ENCODE results near the gene ZNF385B. TPM values are rescaled to one million over a fixed set of nuclear protein-coding genes. Genes with fewer than 3 reads are reported as not detected.
"Not testable (repeated sequence)": the region's sequence is repeated elsewhere in the genome, so short reads cannot be mapped to it uniquely, and the experiment has no call there.

Gene ZNF385B
- total and polyA plus RNA-seq, 8 donors: 4.6 to 51.3 (median 6.1) TPM

DNA sequence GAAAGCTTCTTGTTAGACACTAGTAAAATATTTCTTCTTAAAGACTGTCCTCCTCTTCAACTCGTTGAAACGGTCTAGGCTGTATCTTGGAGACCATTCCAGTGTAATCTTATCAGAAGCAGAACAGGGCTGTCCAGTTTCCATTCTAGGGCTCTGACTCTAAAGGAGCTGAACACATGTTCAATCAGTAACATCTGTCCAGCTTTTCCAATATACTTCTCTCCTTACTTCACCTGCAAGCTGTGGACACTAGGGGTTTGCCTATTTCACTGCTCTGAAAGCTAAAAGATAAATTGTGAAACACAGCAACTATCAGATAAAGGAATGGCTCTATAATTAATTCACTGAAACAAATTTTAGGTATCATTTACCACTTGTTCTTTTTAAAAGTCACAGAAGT lies 73.8 kb downstream of the ZNF385B start:
- TF ChIP-seq CTCF (IDR thresholded peaks at IDR 0.05): no peak
- no peak for ATAC-seq

DNA sequence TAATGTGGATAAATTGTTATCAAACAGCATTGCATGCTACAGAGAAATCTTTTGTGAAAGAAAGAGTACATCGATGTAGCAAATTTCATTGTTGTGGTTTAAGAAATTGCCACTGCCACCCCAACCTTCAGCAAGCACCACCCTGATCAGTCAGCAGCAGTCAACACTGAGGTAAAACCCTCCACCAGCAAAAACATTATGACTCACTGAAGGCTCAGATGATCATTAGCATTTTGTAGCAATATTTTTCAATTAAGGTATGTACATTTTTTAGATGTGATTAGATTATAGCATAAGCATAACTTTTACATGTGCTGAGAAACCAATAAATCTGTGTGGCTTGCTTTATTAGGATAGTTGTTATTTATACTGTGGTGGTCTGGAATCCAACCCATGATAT lies 75.5 kb downstream of the ZNF385B start:
- intact Hi-C loops (cut with DNase I): no loop called here
- Histone ChIP-seq H3K9me3 (peaks cover 0 to 6% of the 10 kb centered on the region in 2 donors), H3K36me3 (no peaks in the 10 kb centered on the region), H3K27ac (no peak overlapping the region), H3K4me1 (no peaks in the 10 kb centered on the region), H3K4me3 (no peak overlapping the region), H3K27me3 (no peaks in the 10 kb centered on the region)
- ATAC-seq (no peak), DNase-seq (no peak)
- no peak for TF ChIP-seq CTCF (IDR thresholded peaks at IDR 0.05)

More for the DNA sequence above, 73.8 kb downstream of the ZNF385B start:
- no peak for DNase-seq
- H3K27ac ChIP-seq: no peak overlapping the region
- intact Hi-C loops (cut with DNase I): no loop called here
- no peaks in the 10 kb centered on the region for H3K4me1 ChIP-seq
- H3K9me3 ChIP-seq: peaks cover 0 to 4% of the 10 kb centered on the region in 2 donors
- H3K4me3 ChIP-seq: no peak overlapping the region
- no peaks in the 10 kb centered on the region for H3K36me3 ChIP-seq
- H3K27me3 ChIP-seq: no peaks in the 10 kb centered on the region

GRCh38 chr2:179782346-179782745 lies 79.1 kb downstream of the ZNF385B start:
- DNase-seq; ATAC-seq; intact Hi-C loops (cut with DNase I); H3K4me3 ChIP-seq; H3K9me3 ChIP-seq; H3K36me3 ChIP-seq; H3K27ac ChIP-seq; H3K27me3 ChIP-seq; H3K4me1 ChIP-seq: not testable (repeated sequence)

DNA sequence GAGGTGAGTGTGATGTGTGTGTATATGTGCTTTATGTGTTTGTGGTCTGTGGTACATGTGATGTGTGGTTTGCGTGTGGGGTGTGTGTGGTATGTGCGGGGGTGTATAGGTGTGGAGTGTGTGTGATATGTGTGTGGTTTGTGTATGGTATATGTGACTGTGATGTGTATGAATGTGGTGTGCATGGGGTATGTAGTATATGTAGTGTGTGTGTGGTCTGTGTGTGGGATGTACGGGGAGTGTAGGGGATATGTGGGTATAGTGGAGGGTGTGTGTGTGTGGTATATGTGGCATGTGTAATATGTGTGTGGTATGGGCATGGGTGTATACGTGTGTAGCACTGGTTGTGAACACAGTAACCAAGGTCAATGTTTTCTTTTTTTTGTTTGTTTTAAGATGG lies 87.4 kb downstream of the ZNF385B start:
- intact Hi-C loops (cut with DNase I): no loop called here
- Histone ChIP-seq H3K4me1 (no peaks in the 10 kb centered on the region), H3K9me3 (no peaks in the 10 kb centered on the region), H3K27ac (no peak overlapping the region), H3K4me3 (no peak overlapping the region), H3K36me3 (no peaks in the 10 kb centered on the region), H3K27me3 (no peaks in the 10 kb centered on the region)
- ATAC-seq: no peak
- no peak for DNase-seq
- TF ChIP-seq CTCF (IDR thresholded peaks at IDR 0.05): no peak

DNA sequence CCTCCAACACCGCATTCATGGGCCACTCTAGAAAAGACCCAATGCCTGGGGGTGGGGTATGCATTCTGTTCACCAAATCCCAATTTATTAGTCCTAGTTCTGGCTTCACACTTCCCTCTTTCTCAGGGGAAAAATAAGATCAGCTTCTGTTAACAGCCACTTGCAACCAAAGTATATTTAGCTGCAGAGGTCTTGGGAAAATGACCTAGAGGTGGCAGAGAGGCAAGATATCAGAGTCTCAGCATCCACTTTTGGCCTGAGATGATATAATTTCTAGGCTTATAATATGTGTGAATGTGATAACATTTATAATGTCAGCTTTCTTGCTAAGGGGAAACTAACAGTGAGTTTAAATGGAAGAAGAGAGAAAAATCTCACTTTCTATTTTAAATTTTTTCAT lies 89.1 kb downstream of the ZNF385B start:
- intact Hi-C loops (cut with DNase I): no loop called here
- DNase-seq: peak in 2 of 4 donors; percentile 12 to 30

More for the DNA sequence above, 89.1 kb downstream of the ZNF385B start:
- TF ChIP-seq CTCF (IDR thresholded peaks at IDR 0.05): no peak
- H3K27ac ChIP-seq: no peak overlapping the region
- H3K36me3 ChIP-seq: no peaks in the 10 kb centered on the region
- H3K27me3 ChIP-seq: no peaks in the 10 kb centered on the region
- H3K4me3 ChIP-seq: no peak overlapping the region
- no peaks in the 10 kb centered on the region for H3K4me1 ChIP-seq
- ATAC-seq: no peak
- no peaks in the 10 kb centered on the region for H3K9me3 ChIP-seq
